Loucy (cell line): ENCODE measurements around the gene BTN1A1.
A peak's percentile ranks its signal among the peaks of the same experiment; 100 is the strongest.

Experiments
- H2AFZ ChIP-seq: fragments of 200-600 bp; sonication (generic); 2 replicates; pipeline ENCODE4 v1.6.0; 2016; ENCODE audit warnings: antibody characterized with exemption, mild to moderate bottlenecking, low read length, moderate library complexity
- H3F3A ChIP-seq: fragments of 200-600 bp; 2 replicates; pipeline ENCODE4 v1.6.0; 2016; ENCODE audit warnings: antibody characterized with exemption, low read depth, mild to moderate bottlenecking
- H3K27me3 ChIP-seq: fragments of 200-600 bp; sonication (generic); 2 replicates; pipeline ENCODE4 v1.6.1; 2014; ENCODE audit warnings: low read length, mild to moderate bottlenecking; ENCODE audit not compliant: insufficient read depth, poor library complexity, severe bottlenecking
- H3K36me3 ChIP-seq: fragments of 200-600 bp; sonication (generic); 2 replicates; pipeline ENCODE4 v1.6.1; 2016; ENCODE audit warnings: low read length; ENCODE audit not compliant: insufficient read depth
- H3K4me1 ChIP-seq: fragments of 200-600 bp; sonication (generic); 2 replicates; pipeline ENCODE4 v1.5.1; 2014; ENCODE audit warnings: low read length, mild to moderate bottlenecking; ENCODE audit not compliant: insufficient read depth, poor library complexity, severe bottlenecking
- H3K4me2 ChIP-seq: fragments of 200-600 bp; sonication (generic); 2 replicates; pipeline ENCODE4 v1.6.0; 2014; ENCODE audit warnings: antibody characterized with exemption, low read length, low read depth, mild to moderate bottlenecking; ENCODE audit not compliant: poor library complexity, severe bottlenecking
- H3K4me3 ChIP-seq: fragments of 200-600 bp; sonication (generic); 2 replicates; pipeline ENCODE4 v1.5.1; 2014; ENCODE audit warnings: low read length, mild to moderate bottlenecking, mixed read lengths; ENCODE audit not compliant: poor library complexity, severe bottlenecking
- H3K79me2 ChIP-seq: fragments of 200-600 bp; sonication (generic); 2 replicates; pipeline ENCODE4 v1.6.1; 2014; ENCODE audit warnings: low read length; ENCODE audit not compliant: insufficient read depth
- H3K9ac ChIP-seq: fragments of 200-600 bp; sonication (generic); 2 replicates; pipeline ENCODE4 v1.6.0; 2014; ENCODE audit warnings: mild to moderate bottlenecking, low read depth, low read length, moderate library complexity; ENCODE audit not compliant: poor library complexity, severe bottlenecking
- H3K9me2 ChIP-seq: fragments of 200-600 bp; sonication (generic); replicated peaks from 2 replicates; pipeline ENCODE4 v1.6.1; 2016; ENCODE audit warnings: low read depth, low read length, mixed read lengths
- H3K9me3 ChIP-seq: fragments of 200-600 bp; sonication (generic); 2 replicates; pipeline ENCODE4 v1.6.1; 2014; ENCODE audit warnings: mild to moderate bottlenecking, antibody characterized with exemption, low read length, low read depth; ENCODE audit not compliant: insufficient read depth
- H4K20me1 ChIP-seq: fragments of 200-600 bp; sonication (generic); 2 replicates; pipeline ENCODE4 v1.6.0; 2014; ENCODE audit warnings: antibody characterized with exemption, low read length, mild to moderate bottlenecking; ENCODE audit not compliant: insufficient read depth, poor library complexity, severe bottlenecking
- CTCF ChIP-seq: fragments of 200-600 bp; sonication (generic); conservative IDR thresholded peaks from 2 replicates; pipeline ENCODE4 v1.5.1; 2014; ENCODE audit warnings: mild to moderate bottlenecking, antibody characterized with exemption, low read length
- EZH2phosphoT487 ChIP-seq: fragments of 200-600 bp; IDR thresholded peaks from 2 replicates; pipeline ENCODE4 v1.6.1; 2018; ENCODE audit warnings: antibody characterized with exemption, mild to moderate bottlenecking, moderate library complexity, borderline replicate concordance

Gene BTN1A1

GRCh38 chr6:26554447-26554696 lies 54.3 kb downstream of the BTN1A1 start:
- Histone ChIP-seq H3K9me2 (no peaks in the 10 kb centered on the region), H3K9me3 (no peaks in the 10 kb centered on the region), H3F3A (peaks cover 7% of the 10 kb centered on the region), H3K4me1 (peaks cover 12% of the 10 kb centered on the region), H3K27me3 (no peaks in the 10 kb centered on the region), H3K79me2 (no peaks in the 10 kb centered on the region), H4K20me1 (no peaks in the 10 kb centered on the region), H3K4me2 (peak overlapping the region; percentile 96), H3K4me3 (peak overlapping the region; percentile 83), H2AFZ (peak overlapping the region; percentile 84), H3K36me3 (no peaks in the 10 kb centered on the region), H3K9ac (peak overlapping the region; percentile 88)
- TF ChIP-seq CTCF = no peak
- no peak for TF ChIP-seq EZH2phosphoT487

- TF ChIP-seq EZH2phosphoT487 (no peak), CTCF (no peak)
- Histone ChIP-seq H3K9me2 (no peaks in the 10 kb centered on the region), H3K27me3 (no peaks in the 10 kb centered on the region), H3K9me3 (no peaks in the 10 kb centered on the region), H3K9ac (peak overlapping the region; percentile 88), H3K4me3 (peak overlapping the region; percentile 83), H3F3A (peaks cover 7% of the 10 kb centered on the region), H3K4me1 (peaks cover 12% of the 10 kb centered on the region), H3K4me2 (peak overlapping the region; percentile 96), H2AFZ (peak overlapping the region; percentile 84), H3K36me3 (no peaks in the 10 kb centered on the region), H4K20me1 (no peaks in the 10 kb centered on the region), H3K79me2 (no peaks in the 10 kb centered on the region)
Measured at GRCh38 chr6:26554697-26555504, 54.8 kb downstream of the BTN1A1 start.

GRCh38 chr6:26555505-26556262 lies 55.6 kb downstream of the BTN1A1 start:
- no peak overlapping the region for H3K4me3 ChIP-seq
- peaks cover 7% of the 10 kb centered on the region for H3F3A ChIP-seq
- peaks cover 12% of the 10 kb centered on the region for H3K4me1 ChIP-seq
- H3K79me2 ChIP-seq = no peaks in the 10 kb centered on the region
- H2AFZ ChIP-seq = no peak overlapping the region
- no peaks in the 10 kb centered on the region for H3K36me3 ChIP-seq
- H4K20me1 ChIP-seq = no peaks in the 10 kb centered on the region
- no peaks in the 10 kb centered on the region for H3K27me3 ChIP-seq
- no peaks in the 10 kb centered on the region for H3K9me2 ChIP-seq
- no peak overlapping the region for H3K9ac ChIP-seq
- H3K9me3 ChIP-seq = no peaks in the 10 kb centered on the region
- peak overlapping the region; percentile 96 for H3K4me2 ChIP-seq
- TF ChIP-seq CTCF (no peak), EZH2phosphoT487 (no peak)
